GM12878 (cell line): ENCODE measurements around the gene MALRD1. TPM values are rescaled to one million over a fixed set of nuclear protein-coding genes. Genes with fewer than 3 reads are reported as not detected.

Source experiments
- ATAC-seq: fragments of 200-7000 bp; cut with Tn5 transposase; 3 replicates; pipeline ENCODE4 v1.9.1; 2020; ENCODE audit warnings: mild to moderate bottlenecking, moderate library complexity
- BruUV-seq: library from RNA; stranded (reverse); fragments of 400-500 nt; replicated peaks from 2 replicates; lab custom pipeline; 2021; lab: Mats Ljungman, UMichigan
- CTCF ChIA-PET: fragments of 300-600 bp; sonication (Branson Sonifier 250); formaldehyde crosslinking; extraction: SDS; loops from one replicate; lab custom pipeline; 2021; ENCODE audit warnings: inconsistent platforms; lab: Yijun Ruan, JAX
- POLR2A ChIA-PET: fragments of 350-600 bp; formaldehyde crosslinking; extraction: SDS; loops from one replicate; lab custom pipeline; 2021; ENCODE audit warnings: inconsistent platforms; lab: Charles Lee
- RAD21 ChIA-PET: fragments of 300-600 bp; sonication (Branson Sonifier 250); formaldehyde crosslinking; loops from one replicate; lab custom pipeline; 2023; ENCODE audit warnings: antibody characterized with exemption; ENCODE audit not compliant: unreplicated experiment; lab: Charles Lee
- SMC1A ChIA-PET: fragments of 300-600 bp; sonication (Branson Sonifier 250); formaldehyde crosslinking; loops from one replicate; lab custom pipeline; 2023; ENCODE audit not compliant: unreplicated experiment, uncharacterized antibody; lab: Charles Lee
- DNase-seq: peaks from one replicate; pipeline ENCODE4 v3.0.0-alpha.2; 2011; ENCODE audit warnings: low read depth, low spot score
- FAIRE-seq: peaks from 3 replicates; lab custom pipeline; 2011; peaks lifted over from hg19 to GRCh38; lab: Jason Lieb, UNC
- H2AFZ ChIP-seq: 2 replicates; pipeline ENCODE4 v1.6.0; 2011; ENCODE audit warnings: low read depth, low read length, control low read depth; ENCODE audit not compliant: control insufficient read depth
- H3K27ac ChIP-seq: 2 replicates; pipeline ENCODE4 v1.5.1; 2011; ENCODE audit warnings: control low read depth; ENCODE audit not compliant: control insufficient read depth, insufficient read depth
- H3K27me3 ChIP-seq, 2 experiments: replicated peaks in 1 of 2; 2 replicates each; pipeline versions ENCODE4 v1.6.0 to v1.6.1; 2011; ENCODE audit warnings: low read length in 1 of 2; ENCODE audit not compliant: control insufficient read depth in 2 of 2, insufficient read depth in 2 of 2
- H3K36me3 ChIP-seq, 2 experiments: 2 replicates each; pipeline ENCODE4 v1.5.1; 2011; ENCODE audit warnings: low read length in 1 of 2; ENCODE audit not compliant: control insufficient read depth in 2 of 2, insufficient read depth in 2 of 2
- H3K4me1 ChIP-seq: 2 replicates; pipeline ENCODE4 v1.6.1; 2011; ENCODE audit warnings: mild to moderate bottlenecking, low read length, moderate library complexity, mixed read lengths; ENCODE audit not compliant: control insufficient read depth, insufficient read depth
- H3K4me2 ChIP-seq: 2 replicates; pipeline ENCODE4 v1.6.0; 2011; ENCODE audit warnings: control low read depth; ENCODE audit not compliant: control insufficient read depth, insufficient read depth
- H3K4me3 ChIP-seq: fragments of 200-600 bp; sonication (generic); 2 replicates; pipeline ENCODE4 v1.5.1; 2016
- H3K79me2 ChIP-seq: 2 replicates; pipeline ENCODE4 v1.6.0; 2011; ENCODE audit warnings: low read length; ENCODE audit not compliant: control insufficient read depth, insufficient read depth
- H3K9ac ChIP-seq: 2 replicates; pipeline ENCODE4 v1.8.0; 2011; ENCODE audit warnings: low read length, control low read depth, mixed read lengths; ENCODE audit not compliant: control insufficient read depth, insufficient read depth
- H3K9me3 ChIP-seq: replicated peaks from 3 replicates; pipeline ENCODE4 v1.5.1; 2011; ENCODE audit warnings: mild to moderate bottlenecking, low read length; ENCODE audit not compliant: control insufficient read depth, insufficient read depth
- H4K20me1 ChIP-seq: 2 replicates; pipeline ENCODE4 v1.6.0; 2011; ENCODE audit not compliant: control insufficient read depth, insufficient read depth
- BCL11A ChIP-seq: IDR thresholded peaks from 2 replicates; pipeline ENCODE4 v1.6.1; 2011; ENCODE audit warnings: low read depth, low read length
- CREB1 ChIP-seq: IDR thresholded peaks from 2 replicates; pipeline ENCODE4 v1.6.1; 2012; ENCODE audit warnings: low read depth, mild to moderate bottlenecking, inconsistent platforms
- E2F8 ChIP-seq: fragments of 450-650 bp; IDR thresholded peaks from 2 replicates; pipeline ENCODE4 v1.6.1; 2018; ENCODE audit warnings: mild to moderate bottlenecking, low read depth, moderate library complexity; ENCODE audit not compliant: partially characterized antibody
- GABPA ChIP-seq: IDR thresholded peaks from 2 replicates; pipeline ENCODE4 v1.6.1; 2014; ENCODE audit warnings: antibody characterized with exemption, low read depth, mild to moderate bottlenecking, inconsistent platforms
- IKZF2 ChIP-seq, 2 experiments: fragments of 450-650 bp; IDR thresholded peaks; 2 replicates each; pipeline ENCODE4 v1.6.1; 2017; ENCODE audit warnings: mild to moderate bottlenecking in 2 of 2, moderate library complexity in 2 of 2
- IRF4 ChIP-seq: IDR thresholded peaks from 2 replicates; pipeline ENCODE4 v1.6.1; 2011; ENCODE audit warnings: low read depth, low read length
- PAX5 ChIP-seq: IDR thresholded peaks from 2 replicates; pipeline ENCODE4 v1.6.1; 2011; ENCODE audit warnings: low read depth, low read length, borderline replicate concordance
- POLR2AphosphoS2 ChIP-seq: IDR thresholded peaks from 2 replicates; pipeline ENCODE4 v1.6.1; 2011; ENCODE audit warnings: low read depth, mild to moderate bottlenecking, low read length, improper control_type of control experiment, moderate library complexity
- POU2F2 ChIP-seq: IDR thresholded peaks from 3 replicates; pipeline ENCODE4 v1.6.1; 2011; ENCODE audit warnings: low read depth, mild to moderate bottlenecking, low read length, borderline replicate concordance
- RBBP5 ChIP-seq: fragments of 200-600 bp; sonication (generic); conservative IDR thresholded peaks from 2 replicates; pipeline ENCODE4 v1.6.1; 2016
- RELA ChIP-seq: fragments of 450-650 bp; IDR thresholded peaks from 2 replicates; pipeline ENCODE4 v1.8.0; 2014; ENCODE audit warnings: borderline replicate concordance; ENCODE audit not compliant: partially characterized antibody
- SMAD1 ChIP-seq: fragments of 450-650 bp; IDR thresholded peaks from 2 replicates; pipeline ENCODE4 v1.6.1; 2018; ENCODE audit warnings: mild to moderate bottlenecking, low read depth; ENCODE audit not compliant: partially characterized antibody
- WRNIP1 ChIP-seq: IDR thresholded peaks from 2 replicates; pipeline ENCODE4 v1.6.1; 2011; ENCODE audit warnings: low read depth, low read length, improper control_type of control experiment, borderline replicate concordance
- YBX1 ChIP-seq: fragments of 450-650 bp; IDR thresholded peaks from 2 replicates; pipeline ENCODE4 v1.6.1; 2016; ENCODE audit warnings: antibody characterized with exemption
- ZBED1 ChIP-seq: IDR thresholded peaks from 2 replicates; pipeline ENCODE4 v1.6.1; 2016; ENCODE audit warnings: borderline replicate concordance
- ZNF24 ChIP-seq: fragments of 450-650 bp; IDR thresholded peaks from 2 replicates; pipeline ENCODE4 v1.6.1; 2017; ENCODE audit warnings: antibody characterized with exemption, mild to moderate bottlenecking
- ZNF592 ChIP-seq: fragments of 450-650 bp; IDR thresholded peaks from 2 replicates; pipeline ENCODE4 v1.6.1; 2017; ENCODE audit warnings: mild to moderate bottlenecking, moderate library complexity
- WGBS: methylation state at CpG from one replicate; pipeline ENCODE4 v1.1.6; 2016; ENCODE audit warnings: low lambda C conversion rate; ENCODE audit not compliant: insufficient replicate concordance, insufficient coverage; ENCODE audit errors: missing lambda C conversion rate; 5-methylcytosine and 5-hydroxymethylcytosine counted together
- in situ Hi-C: fragments of 300-500 bp; cut with MboI; formaldehyde crosslinking; loops from 9 replicates; pipeline ENCODE4 v1.14.3; 2018; ENCODE audit warnings: mixed read lengths
- intact Hi-C: fragments of 100-400 bp; cut with micrococcal nuclease; formaldehyde crosslinking; loops from one replicate; pipeline ENCODE4 v1.14.2; 2022; ENCODE audit not compliant: unreplicated experiment
- polyA plus RNA-seq, 11 experiments: library from polyadenylated mRNA; depleted of rRNA in 4 of 11; unstranded in 6 of 11; stranded (reverse) in 5 of 11; fragments of >200 nt; fragmentation: Nextera tagmentation in 4 of 11; fragmentation: Illumina TruSeq in 1 of 11; extraction: Ambion mirVana in 4 of 11; extraction: Trizol in 1 of 11; gene quantifications; 1 replicate in 1 of 11; 2 replicates in 10 of 11; pipeline versions ENCODE4 v1.2.1 to v1.2.3, GENCODE V29; 2011 to 2016; ENCODE audit warnings: inconsistent platforms in 2 of 11, missing spikeins in 2 of 11, low read depth in 1 of 11
- total RNA-seq, 4 experiments: library from RNA; depleted of rRNA in 3 of 4; stranded (reverse); fragments of >200 nt in 3 of 4; fragmentation: Illumina TruSeq in 1 of 4; extraction: Trizol in 1 of 4; gene quantifications; 2 replicates each; pipeline versions ENCODE4 v1.2.1 to v1.2.3, GENCODE V29; 2013 to 2021

The MALRD1 gene
- total and polyA plus RNA-seq, 10 of the 15 experiments (the other 5 are each of a cell fraction or from before 2014, with no cell fraction given) = 0.12 to 6.6 (median 0.26) TPM; not detected in 2

DNA sequence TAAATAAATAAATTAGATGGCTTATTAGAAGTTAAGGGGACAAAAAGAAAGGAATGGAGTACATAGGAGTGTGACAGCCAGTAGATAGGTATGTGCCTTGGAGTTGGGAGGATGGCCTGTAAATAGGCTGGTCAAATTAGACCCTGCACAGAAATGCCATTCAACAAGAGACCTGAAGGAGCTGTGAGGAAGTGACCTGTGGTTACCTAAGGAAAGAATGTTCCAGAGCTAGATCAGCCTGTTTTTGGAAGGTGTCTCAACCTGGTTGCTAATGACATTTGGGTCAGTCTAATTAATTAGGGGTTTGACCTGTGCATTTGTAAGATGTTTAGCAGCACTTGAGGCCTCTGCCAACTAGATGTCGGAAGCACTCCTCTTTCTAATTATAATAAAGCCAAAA is 452.4 kb downstream of the MALRD1 start:
- H3K9me3 ChIP-seq = no peaks in the 10 kb centered on the region
- no peak overlapping the region for H3K9ac ChIP-seq
- no peaks in the 10 kb centered on the region for H3K4me1 ChIP-seq
- H2AFZ ChIP-seq = no peak overlapping the region
- no peak overlapping the region for H3K27ac ChIP-seq
- intact Hi-C loops (no loop called here), in situ Hi-C loops (no loop called here)
- ChIA-PET SMC1A (no interaction called here), RAD21 (no interaction called here), POLR2A (no interaction called here), CTCF (no interaction called here)
- H3K27me3 ChIP-seq = no peaks in the 10 kb centered on the region
- BruUV-seq = no TSS peak
- ATAC-seq = no peak
- no peak overlapping the region for H3K4me2 ChIP-seq
- H3K79me2 ChIP-seq = no peaks in the 10 kb centered on the region
- WGBS = 0% methylated on average over 1 of the region's 1 CpG
- H4K20me1 ChIP-seq = no peaks in the 10 kb centered on the region
- DNase-seq = no peak
- FAIRE-seq = no peak
- TF ChIP-seq BCL11A (no peak), IRF4 (no peak), GABPA (no peak), PAX5 (no peak), IKZF2 (IDR thresholded peaks at IDR 0.05) (no peak), RBBP5 (no peak), SMAD1 (no peak), WRNIP1 (no peak), E2F8 (no peak), CREB1 (no peak), YBX1 (no peak), ZNF592 (no peak), POLR2AphosphoS2 (no peak), ZBED1 (no peak), ZNF24 (no peak), RELA (no peak), POU2F2 (no peak)
- H3K4me3 ChIP-seq = no peak overlapping the region
- no peaks in the 10 kb centered on the region for H3K36me3 ChIP-seq
